ENCODE results near the gene MGAT5B. TPM values are rescaled to one million over a fixed set of nuclear protein-coding genes. Genes with fewer than 3 reads are reported as not detected.

MGAT5B gene
- total and polyA plus RNA-seq, 4 donors: 0.28 to 0.67 (median 0.46) TPM

DNA sequence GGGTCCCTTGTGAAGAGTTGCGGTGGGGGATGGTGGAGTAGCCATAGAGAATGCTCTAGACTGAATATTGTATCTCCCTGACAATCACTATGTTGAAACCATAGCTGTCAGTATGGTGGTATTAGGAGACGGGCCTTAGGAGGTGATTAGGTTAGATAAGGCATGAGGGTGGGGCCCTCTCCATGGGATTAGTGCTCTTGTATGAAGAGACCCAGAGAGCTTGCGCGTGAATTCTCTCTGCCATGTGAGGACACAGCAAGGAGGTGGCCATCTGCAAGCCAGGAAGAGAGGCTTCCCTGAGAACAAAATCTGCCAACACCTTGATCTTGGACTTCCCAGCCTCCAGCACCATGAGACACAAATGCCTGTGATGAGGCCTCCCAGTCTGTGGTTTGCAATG lies 34.5 kb upstream of the MGAT5B start:
- no peaks in the 10 kb centered on the region for H3K27me3 ChIP-seq (ENCODE audit: control insufficient read depth in 3 of 3, insufficient read depth in 3 of 3, low read length in 2 of 3)
- WGBS, 2 donors: 92% methylated on average over 4 of the region's 4 CpGs
- no peak overlapping the region for H3K4me3 ChIP-seq
- no peaks in the 10 kb centered on the region for H3K36me3 ChIP-seq (ENCODE audit: control insufficient read depth in 4 of 4, insufficient read depth in 4 of 4, low read length in 4 of 4)
- no peak overlapping the region for H3K27ac ChIP-seq (ENCODE audit: low read depth in 1 of 2, low read length in 1 of 2)
- no peaks in the 10 kb centered on the region for H3K4me1 ChIP-seq (ENCODE audit: control insufficient read depth in 5 of 5, insufficient read depth in 5 of 5, low read length in 5 of 5)
- TF ChIP-seq, protein P1, sequence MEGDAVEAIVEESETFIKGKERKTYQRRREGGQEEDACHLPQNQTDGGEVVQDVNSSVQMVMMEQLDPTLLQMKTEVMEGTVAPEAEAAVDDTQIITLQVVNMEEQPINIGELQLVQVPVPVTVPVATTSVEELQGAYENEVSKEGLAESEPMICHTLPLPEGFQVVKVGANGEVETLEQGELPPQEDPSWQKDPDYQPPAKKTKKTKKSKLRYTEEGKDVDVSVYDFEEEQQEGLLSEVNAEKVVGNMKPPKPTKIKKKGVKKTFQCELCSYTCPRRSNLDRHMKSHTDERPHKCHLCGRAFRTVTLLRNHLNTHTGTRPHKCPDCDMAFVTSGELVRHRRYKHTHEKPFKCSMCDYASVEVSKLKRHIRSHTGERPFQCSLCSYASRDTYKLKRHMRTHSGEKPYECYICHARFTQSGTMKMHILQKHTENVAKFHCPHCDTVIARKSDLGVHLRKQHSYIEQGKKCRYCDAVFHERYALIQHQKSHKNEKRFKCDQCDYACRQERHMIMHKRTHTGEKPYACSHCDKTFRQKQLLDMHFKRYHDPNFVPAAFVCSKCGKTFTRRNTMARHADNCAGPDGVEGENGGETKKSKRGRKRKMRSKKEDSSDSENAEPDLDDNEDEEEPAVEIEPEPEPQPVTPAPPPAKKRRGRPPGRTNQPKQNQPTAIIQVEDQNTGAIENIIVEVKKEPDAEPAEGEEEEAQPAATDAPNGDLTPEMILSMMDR (IDR thresholded peaks at IDR 0.05; ENCODE audit: control extremely low read depth, extremely low read depth): no peak
- ATAC-seq (ENCODE audit: insufficient read depth, low FRiP score) (no peak), DNase-seq (no peak)
- H3K9me3 ChIP-seq (ENCODE audit: control insufficient read depth in 4 of 4, insufficient read depth in 3 of 4, low read length in 3 of 4): no peaks in the 10 kb centered on the region
- H3K9ac ChIP-seq (ENCODE audit: insufficient read depth in 1 of 2, low read length in 2 of 2): no peak overlapping the region

DNA sequence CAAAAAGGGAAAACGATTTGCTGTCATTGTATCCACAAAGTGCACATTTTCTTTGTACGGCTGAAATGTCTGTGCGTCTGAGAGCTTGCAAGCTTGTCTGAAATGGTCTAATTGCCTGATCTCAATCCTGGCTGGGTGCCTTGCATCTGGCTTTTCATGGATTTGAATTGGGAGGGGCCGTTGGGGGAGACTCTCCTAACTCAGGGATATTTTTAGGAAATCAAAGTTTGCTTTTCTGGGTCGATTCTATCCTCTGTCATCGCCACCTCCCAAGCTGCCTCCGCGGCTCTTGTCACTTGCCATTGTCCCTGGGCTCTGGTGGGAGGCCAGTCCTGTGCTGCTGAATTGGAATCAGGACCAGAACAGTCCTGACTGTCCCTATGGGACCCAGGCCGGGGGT lies 33.3 kb upstream of the MGAT5B start:
- Histone ChIP-seq H3K4me3 (no peak overlapping the region), H3K36me3 (ENCODE audit: control insufficient read depth in 4 of 4, insufficient read depth in 4 of 4, low read length in 4 of 4) (no peaks in the 10 kb centered on the region), H3K9ac (ENCODE audit: insufficient read depth in 1 of 2, low read length in 2 of 2) (no peak overlapping the region), H3K4me1 (ENCODE audit: control insufficient read depth in 5 of 5, insufficient read depth in 5 of 5, low read length in 5 of 5) (no peaks in the 10 kb centered on the region), H3K27me3 (ENCODE audit: control insufficient read depth in 3 of 3, insufficient read depth in 3 of 3, low read length in 2 of 3) (peaks cover 0 to 2% (median 1%) of the 10 kb centered on the region in 3 donors), H3K27ac (ENCODE audit: low read depth in 1 of 2, low read length in 1 of 2) (no peak overlapping the region), H3K9me3 (ENCODE audit: control insufficient read depth in 4 of 4, insufficient read depth in 3 of 4, low read length in 3 of 4) (no peaks in the 10 kb centered on the region)
- ATAC-seq (ENCODE audit: insufficient read depth, low FRiP score) (no peak), DNase-seq (no peak)
- TF ChIP-seq, protein P1 (IDR thresholded peaks at IDR 0.05; ENCODE audit: control extremely low read depth, extremely low read depth): no peak
- WGBS, 2 donors: 73 to 86% methylated on average over 9 of the region's 9 CpGs

DNA sequence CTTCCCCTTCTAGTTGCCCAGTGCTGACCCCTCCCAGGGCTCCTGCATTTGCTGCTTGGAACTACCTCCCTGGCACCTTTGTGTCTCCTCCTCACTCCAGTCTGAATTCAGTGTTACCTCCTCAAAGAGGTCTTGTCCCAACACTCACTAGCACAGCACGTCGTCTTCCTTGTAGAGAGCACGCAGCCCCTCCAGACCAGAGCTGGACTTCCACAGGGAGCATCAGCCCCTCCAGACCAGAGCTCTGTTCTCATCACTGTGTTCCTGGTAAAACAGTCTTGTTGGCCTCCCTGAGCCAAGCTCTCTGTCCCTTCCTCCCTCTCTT lies 27.8 kb upstream of the MGAT5B start:
- Histone ChIP-seq H3K4me1 (ENCODE audit: control insufficient read depth in 5 of 5, insufficient read depth in 5 of 5, low read length in 5 of 5) (peaks cover 0 to 3% (median 0%) of the 10 kb centered on the region in 5 donors), H3K27me3 (ENCODE audit: control insufficient read depth in 3 of 3, insufficient read depth in 3 of 3, low read length in 2 of 3) (peaks cover 0 to 23% (median 16%) of the 10 kb centered on the region in 3 donors), H3K9ac (ENCODE audit: insufficient read depth in 1 of 2, low read length in 2 of 2) (no peak overlapping the region), H3K4me3 (no peak overlapping the region), H3K36me3 (ENCODE audit: control insufficient read depth in 4 of 4, insufficient read depth in 4 of 4, low read length in 4 of 4) (no peaks in the 10 kb centered on the region), H3K9me3 (ENCODE audit: control insufficient read depth in 4 of 4, insufficient read depth in 3 of 4, low read length in 3 of 4) (no peaks in the 10 kb centered on the region), H3K27ac (ENCODE audit: low read depth in 1 of 2, low read length in 1 of 2) (no peak overlapping the region)
- TF ChIP-seq, protein P1 (IDR thresholded peaks at IDR 0.05; ENCODE audit: control extremely low read depth, extremely low read depth): no peak
- DNase-seq (no peak), ATAC-seq (ENCODE audit: insufficient read depth, low FRiP score) (no peak)
- WGBS, 2 donors: 21 to 39% methylated on average over 3 of the region's 3 CpGs
